ENCODE data around the gene LANCL2.
"Not testable (repeated sequence)": the region's sequence is repeated elsewhere in the genome, so short reads cannot be mapped to it uniquely, and the experiment has no call there.

- not testable (repeated sequence) for TF ChIP-seq CTCF (IDR thresholded peaks at IDR 0.05); ZFX (IDR thresholded peaks at IDR 0.05; ENCODE audit: borderline replicate concordance)
These were observed 106.5 kb downstream of the LANCL2 start for GRCh38 chr7:55471594-55471993.

Data from 22Rv1 (cell line).